ENCODE results near the gene SLX9.

- TF ChIP-seq CTCF (conservative IDR thresholded peaks at IDR 0.05; ENCODE audit: low read depth, low read length) (no peak), EZH2phosphoT487 (IDR thresholded peaks at IDR 0.05; ENCODE audit: borderline replicate concordance, low read length) (no peak)
Observed at GRCh38 chr21:44927259-44927586, 12.6 kb upstream of the SLX9 start.
